Posterior vena cava (tissue), 2 donors: ENCODE data around the gene PRPF31. TPM values are rescaled to one million over a fixed set of nuclear protein-coding genes. Genes with fewer than 3 reads are reported as not detected.
"Not testable (repeated sequence)": the region's sequence is repeated elsewhere in the genome, so short reads cannot be mapped to it uniquely, and the experiment has no call there.

Experiments used
- DNase-seq: peaks from one replicate; pipeline ENCODE4 v3.0.0-alpha.2; 2020; ENCODE audit warnings: low spot score
- intact Hi-C, 2 donors: fragments of 100-400 bp; cut with DNase I; formaldehyde crosslinking; loops; one replicate each; pipeline versions ENCODE4 v1.14.1 to v1.14.2; 2022 to 2023
- long read RNA-seq, 2 donors: library from polyadenylated mRNA; unstranded; transcript quantifications; one replicate each; pipeline ENCODE4 v2.0.0, GENCODE V29; 2020 to 2021
- total RNA-seq, 2 donors: library from RNA; stranded (reverse); fragmentation: NEBNext Ultra II Directional; extraction: Animal tissue kit (Norgen Biotek cat#: 25700); gene quantifications; one replicate each; pipeline ENCODE4 v1.2.1, GENCODE V29; 2021
- donor health status: DM: yes; HTN: yes; CAD: no.
- donor health status: DM: yes; HTN: yes; CAD: no.

PRPF31 gene
- 10 to 100 TPM; 33.6 to 37.6 TPM for total RNA-seq
- long read RNA-seq, donor 1, transcript PRPF31-201 (14 exons, 2,126 nt): major isoform, 26 of 35 reads
- long read RNA-seq, donor 1, partial matches to known transcripts: 5 of 35 reads
- long read RNA-seq, donor 1, other reads (novel, unspliced or antisense): 4 of 35 reads
- long read RNA-seq, donor 2, transcript PRPF31-201 (14 exons, 2,126 nt): major isoform, 161 of 212 reads
- long read RNA-seq, donor 2, partial matches to known transcripts: 32 of 212 reads
- long read RNA-seq, donor 2, other reads (novel, unspliced or antisense): 18 of 212 reads

- intact Hi-C loops: no loop called here
- DNase-seq: peak; percentile 99
These were observed at the start of gene PRPF31, which contains the start of gene TFPT for GRCh38 chr19:54115109-54116063. Gene PRPF31, plus strand, starts transcription at chr19:54115754. Its CDS starts 2,525 bp downstream, at chr19:54118279. Gene TFPT, minus strand, starts transcription at chr19:54115657. Its CDS starts 388 bp downstream, at chr19:54115269.

- intact Hi-C loops: no loop called here
- DNase-seq: no peak
These were observed 46.1 kb upstream of the PRPF31 start for GRCh38 chr19:54069470-54069869.

DNA sequence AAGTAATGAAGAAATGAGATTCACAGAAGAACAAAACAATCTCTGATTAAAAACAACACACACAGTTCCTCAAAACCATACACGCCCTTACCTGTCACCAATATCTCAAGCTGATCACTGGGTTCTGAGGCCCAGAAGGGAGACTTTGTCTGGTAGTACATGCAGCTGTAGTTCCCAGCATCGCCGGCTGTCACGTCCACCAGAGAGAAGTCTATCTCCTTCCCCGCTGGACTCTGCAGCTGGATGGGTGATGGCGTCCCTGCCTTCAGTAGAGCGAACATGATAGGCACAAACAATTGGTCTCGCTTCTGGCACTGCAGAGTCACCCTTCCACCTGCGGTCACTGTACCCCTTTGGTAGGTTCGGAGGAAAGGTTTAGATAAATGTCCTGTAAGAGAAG lies 41.7 kb upstream of the PRPF31 start:
- DNase-seq: no peak
- intact Hi-C loops: no loop called here

GRCh38 chr19:54074851-54075250 lies 40.7 kb upstream of the PRPF31 start:
- intact Hi-C loops: no loop called here
- DNase-seq: no peak

DNA sequence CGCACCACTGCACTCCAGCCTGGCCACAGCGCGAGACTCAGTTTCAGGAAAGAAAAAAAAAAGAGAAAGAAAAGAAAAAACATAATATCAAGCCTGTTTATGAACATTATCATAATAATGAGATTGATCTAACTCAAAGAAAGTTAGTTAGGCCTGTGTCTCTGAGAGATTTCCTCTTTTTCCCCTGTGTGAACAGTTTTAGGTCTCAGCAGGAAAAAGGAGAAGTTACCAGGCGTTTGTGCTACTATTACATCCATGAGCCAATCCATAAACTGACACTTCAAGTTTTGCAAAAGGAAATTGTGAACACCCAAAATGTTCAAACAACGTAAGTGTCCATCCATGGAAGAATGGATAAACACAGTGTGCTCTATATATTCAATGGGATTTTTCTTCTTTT lies 38.2 kb upstream of the PRPF31 start:
- no peak for DNase-seq
- intact Hi-C loops: no loop called here

DNA sequence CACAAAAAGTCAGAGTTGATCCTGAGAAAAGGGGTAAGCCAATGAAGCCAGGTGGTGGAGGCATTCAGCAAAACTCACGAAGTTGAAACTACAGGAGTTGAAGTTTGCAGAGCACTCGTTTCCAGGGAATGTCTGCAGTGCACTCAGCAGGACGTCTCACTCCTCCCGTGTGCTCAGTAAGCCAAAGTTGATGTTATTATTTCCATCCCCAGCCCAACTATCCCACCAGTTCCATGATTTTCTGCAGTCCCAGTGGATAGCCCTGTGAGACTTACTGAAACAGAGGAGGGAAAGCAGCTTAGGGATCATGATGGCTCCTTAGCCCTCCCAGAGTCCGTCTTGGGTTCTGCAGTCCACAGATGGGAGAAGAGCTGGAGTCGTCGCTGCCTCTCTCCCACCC lies 34.5 kb upstream of the PRPF31 start, which contains the start of gene TARM1:
TSS of gene TARM1 (minus strand) at position 334 of the 400 bp plus-strand sequence. CDS start at position 309, 25 bp downstream.
- DNase-seq: no peak
- intact Hi-C loops: no loop called here

DNA sequence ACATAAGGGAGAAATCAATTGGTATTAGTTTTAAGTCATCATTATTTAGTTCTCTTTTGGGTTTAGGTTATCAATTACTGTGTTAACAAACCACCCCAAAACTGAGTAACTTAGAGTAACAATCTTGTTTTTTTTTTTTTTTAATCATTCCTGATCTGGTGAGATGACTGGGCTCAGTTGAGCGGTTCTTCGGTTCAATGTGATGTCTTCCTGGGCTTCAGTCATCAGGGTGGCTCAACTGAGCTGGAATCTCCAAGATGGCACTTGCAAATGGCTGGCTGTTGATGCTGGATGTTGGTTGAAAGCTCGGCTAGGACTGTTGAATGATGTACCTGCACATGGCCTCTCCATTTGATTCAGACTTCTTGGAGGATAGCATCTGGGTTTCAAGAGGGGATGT lies 31.1 kb upstream of the PRPF31 start:
- intact Hi-C loops: no loop called here
- no peak for DNase-seq

GRCh38 chr19:54094426-54095000 lies 21.0 kb upstream of the PRPF31 start:
- no peak for DNase-seq
- intact Hi-C loops: no loop called here

- DNase-seq: no peak
- intact Hi-C loops: no loop called here
These were observed 20.3 kb upstream of the PRPF31 start for GRCh38 chr19:54095136-54095858.

DNA sequence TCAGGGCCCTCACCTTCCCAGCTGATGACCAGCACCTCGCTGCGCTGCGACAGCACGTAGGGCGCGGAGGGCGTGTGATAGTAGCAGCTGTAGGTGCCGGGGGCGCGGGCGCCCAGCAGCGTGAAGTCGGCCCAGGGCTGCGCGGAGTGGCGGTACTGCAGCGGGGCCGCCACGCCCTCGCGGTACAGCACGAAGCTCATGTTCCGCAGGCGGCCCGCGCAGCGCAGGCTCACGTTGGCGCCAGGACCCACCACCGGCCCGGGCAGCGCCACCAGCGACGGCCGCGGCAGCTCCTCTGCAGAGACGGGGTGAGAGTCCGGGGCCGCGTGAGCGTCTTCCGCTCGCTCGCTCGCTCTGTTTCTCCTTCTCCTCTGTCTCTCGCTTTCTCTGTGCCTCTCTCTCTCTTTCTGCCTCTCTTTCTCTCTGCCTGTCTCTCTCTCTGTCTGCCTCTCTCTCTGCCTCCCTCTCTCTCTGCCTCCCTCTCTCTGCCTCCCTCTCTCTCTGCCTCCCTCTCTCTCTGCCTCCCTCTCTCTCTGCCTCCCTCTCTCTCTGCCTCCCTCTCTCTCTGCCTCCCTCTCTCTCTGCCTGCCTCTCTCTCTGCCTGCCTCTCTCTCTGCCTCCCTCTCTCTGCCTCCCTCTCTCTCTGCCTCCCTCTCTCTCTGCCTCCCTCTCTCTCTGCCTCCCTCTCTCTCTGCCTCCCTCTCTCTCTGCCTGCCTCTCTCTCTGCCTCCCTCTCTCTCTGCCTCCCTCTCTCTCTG lies 19.5 kb upstream of the PRPF31 start:
- DNase-seq: peak; percentile 84
- intact Hi-C loops: not testable (repeated sequence)

GRCh38 chr19:54096617-54097106 lies 18.9 kb upstream of the PRPF31 start:
- intact Hi-C loops: no loop called here
- no peak for DNase-seq

GRCh38 chr19:54099190-54099902 lies 16.2 kb upstream of the PRPF31 start:
- DNase-seq: no peak
- intact Hi-C loops: no loop called here

- DNase-seq, intact Hi-C loops: not testable (repeated sequence)
These were observed 15.7 kb upstream of the PRPF31 start for GRCh38 chr19:54099903-54100255.

- no peak for DNase-seq
- intact Hi-C loops: no loop called here
These were observed 15.0 kb upstream of the PRPF31 start, which contains the start of gene OSCAR for GRCh38 chr19:54100561-54100960. Gene OSCAR, minus strand, starts transcription at chr19:54100803. Its CDS starts 11 bp downstream, at chr19:54100792.

GRCh38 chr19:54102421-54103169 lies 13.0 kb upstream of the PRPF31 start, which contains the start of gene NDUFA3:
Gene NDUFA3, plus strand, starts transcription at chr19:54102855. Its CDS starts 24 bp downstream, at chr19:54102879.
- DNase-seq: peak; percentile 99
- intact Hi-C loops: no loop called here

DNA sequence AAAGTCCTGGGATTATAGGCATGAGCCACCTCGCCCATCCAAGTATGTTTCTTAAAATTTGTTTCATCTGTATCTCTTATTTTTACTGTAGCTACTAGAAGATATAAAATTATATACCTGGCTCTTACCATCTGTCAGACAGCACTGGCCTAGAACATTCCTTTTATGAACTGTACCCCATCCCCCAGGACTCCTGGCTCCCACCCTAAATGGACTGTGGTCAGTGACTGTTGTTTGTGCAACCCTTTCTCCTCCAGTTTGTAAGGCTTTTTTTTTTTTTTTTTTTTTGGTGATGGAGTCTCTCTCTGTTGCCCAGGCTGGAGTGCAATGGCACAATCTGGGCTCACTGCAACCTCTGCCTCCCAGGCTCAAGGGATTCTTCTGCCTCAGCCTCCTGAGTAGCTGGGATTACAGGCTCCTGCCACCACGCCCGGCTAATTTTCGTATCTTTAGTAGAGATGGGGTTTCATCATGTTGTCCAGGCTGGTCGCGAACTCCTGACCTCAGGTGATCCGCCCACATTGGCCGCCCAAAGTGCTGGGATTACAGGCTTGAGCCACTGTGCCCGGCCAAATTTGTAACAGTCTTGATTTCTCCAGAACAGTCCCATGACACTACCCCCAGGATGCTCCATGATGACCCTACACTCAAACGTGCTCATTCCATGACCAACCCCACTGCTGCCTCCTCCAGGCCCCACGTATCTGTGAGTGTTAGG lies 10.4 kb upstream of the PRPF31 start:
- no peak for DNase-seq
- intact Hi-C loops: no loop called here
